H1 (cell line): Measurements from ENCODE around the gene PC. TPM values are rescaled to one million over a fixed set of nuclear protein-coding genes. Genes with fewer than 3 reads are reported as not detected.

Experiments used
- ASH2L ChIP-seq: fragments of 200-600, 300-600 bp; sonication (generic); IDR thresholded peaks from one replicate; pipeline ENCODE4 v1.7.1; 2017; ENCODE audit warnings: low read length
- CBX5 ChIP-seq: fragments of 300-800, 300-1000 bp; sonication (generic); IDR thresholded peaks from 2 replicates; pipeline ENCODE4 v1.7.1; 2016; ENCODE audit warnings: antibody characterized with exemption, low read length, low read depth
- CBX8 ChIP-seq: fragments of 300-800, 300-1000 bp; sonication (generic); IDR thresholded peaks from 2 replicates; pipeline ENCODE4 v1.7.1; 2016; ENCODE audit warnings: low read depth, low read length, borderline replicate concordance
- CEBPB ChIP-seq: IDR thresholded peaks from 2 replicates; pipeline ENCODE4 v1.6.1; 2012; ENCODE audit warnings: low read depth, low read length
- CTBP2 ChIP-seq: IDR thresholded peaks from 2 replicates; pipeline ENCODE4 v1.7.0; 2011; ENCODE audit warnings: borderline replicate concordance, mild to moderate bottlenecking, moderate library complexity, mixed read lengths, low read length; ENCODE audit not compliant: insufficient read depth, insufficient read length
- EGR1 ChIP-seq: IDR thresholded peaks from 2 replicates; pipeline ENCODE4 v1.6.1; 2011; ENCODE audit warnings: low read depth, low read length, borderline replicate concordance
- JUN ChIP-seq: IDR thresholded peaks from 2 replicates; pipeline ENCODE4 v1.6.1; 2011; ENCODE audit warnings: low read depth, mild to moderate bottlenecking, improper control_type of control experiment, low read length
- KDM4A ChIP-seq: IDR thresholded peaks from one replicate; pipeline ENCODE4 v1.7.1; 2012; ENCODE audit warnings: low read depth, mild to moderate bottlenecking, moderate library complexity, low read length, inconsistent platforms; ENCODE audit not compliant: severe bottlenecking
- MAX ChIP-seq: IDR thresholded peaks from 2 replicates; pipeline ENCODE4 v1.6.1; 2012; ENCODE audit warnings: inconsistent platforms
- NANOG ChIP-seq: IDR thresholded peaks from 2 replicates; pipeline ENCODE4 v1.6.1; 2011; ENCODE audit warnings: low read length, low read depth, mild to moderate bottlenecking, inconsistent platforms; ENCODE audit not compliant: insufficient read depth, poor library complexity, severe bottlenecking
- POLR2AphosphoS5 ChIP-seq: IDR thresholded peaks from 2 replicates; pipeline ENCODE4 v1.6.1; 2011; ENCODE audit warnings: low read depth, low read length
- RAD21 ChIP-seq, 2 experiments: IDR thresholded peaks in 1 of 2; conservative IDR thresholded peaks in 1 of 2; 2 replicates each; pipeline ENCODE4 v1.6.1; 2011; ENCODE audit warnings: low read depth in 2 of 2, low read length in 2 of 2, improper control_type of control experiment in 1 of 2, inconsistent platforms in 1 of 2, mild to moderate bottlenecking in 1 of 2, moderate library complexity in 1 of 2
- RBBP5 ChIP-seq: IDR thresholded peaks from 2 replicates; pipeline ENCODE4 v1.7.1; 2012; ENCODE audit warnings: low read depth, mild to moderate bottlenecking, inconsistent platforms, low read length, moderate library complexity, borderline replicate concordance
- RFX5 ChIP-seq: IDR thresholded peaks from 2 replicates; pipeline ENCODE4 v1.6.1; 2011; ENCODE audit warnings: low read depth, low read length, improper control_type of control experiment, borderline replicate concordance
- SIX5 ChIP-seq: IDR thresholded peaks from 2 replicates; pipeline ENCODE4 v1.6.1; 2011; ENCODE audit warnings: mild to moderate bottlenecking, low read depth, low read length
- SP1 ChIP-seq: IDR thresholded peaks from 2 replicates; pipeline ENCODE4 v1.6.1; 2011; ENCODE audit warnings: low read depth, low read length
- SP2 ChIP-seq: IDR thresholded peaks from 2 replicates; pipeline ENCODE4 v1.6.1; 2012; ENCODE audit warnings: mild to moderate bottlenecking, low read length, inconsistent platforms
- SP4 ChIP-seq: IDR thresholded peaks from 2 replicates; pipeline ENCODE4 v1.6.1; 2012; ENCODE audit warnings: low read length, inconsistent platforms
- SRF ChIP-seq: IDR thresholded peaks from 2 replicates; pipeline ENCODE4 v1.6.1; 2011; ENCODE audit warnings: mild to moderate bottlenecking, low read depth, low read length, moderate library complexity
- SUZ12 ChIP-seq: fragments of 200-600 bp; sonication (generic); IDR thresholded peaks from 2 replicates; pipeline ENCODE4 v1.6.1; 2012; ENCODE audit warnings: mild to moderate bottlenecking, inconsistent platforms, low read length, moderate library complexity, mixed read lengths
- TAF7 ChIP-seq: optimal IDR thresholded peaks from 2 replicates; pipeline ENCODE3; 2011; ENCODE audit warnings: low read depth, mild to moderate bottlenecking, inconsistent platforms, low read length, moderate library complexity, borderline replicate concordance
- TBP ChIP-seq: IDR thresholded peaks from 2 replicates; pipeline ENCODE4 v1.6.1; 2011; ENCODE audit warnings: low read depth, low read length, improper control_type of control experiment
- TCF12 ChIP-seq: IDR thresholded peaks from 2 replicates; pipeline ENCODE4 v1.6.1; 2011; ENCODE audit warnings: low read depth, mild to moderate bottlenecking, low read length
- YY1 ChIP-seq: IDR thresholded peaks from 2 replicates; pipeline ENCODE4 v1.6.1; 2011; ENCODE audit warnings: low read depth, mild to moderate bottlenecking, low read length
- ZNF274 ChIP-seq: IDR thresholded peaks from 2 replicates; pipeline ENCODE4 v1.7.0; 2012; ENCODE audit warnings: low read length, borderline replicate concordance; ENCODE audit errors: extremely low read depth
- polyA plus RNA-seq, 7 experiments: library from polyadenylated mRNA; depleted of rRNA in 3 of 7; stranded (reverse) in 5 of 7; unstranded in 2 of 7; fragments of >200 nt in 5 of 7; fragments of 200-250 nt in 2 of 7; gene quantifications; 1 replicate in 5 of 7; 2 replicates in 1 of 7; 4 replicates in 1 of 7; pipeline versions ENCODE4 v1.2.1 to v1.2.3, GENCODE V29; 2011 to 2013; ENCODE audit warnings: missing spikeins in 2 of 7, mixed read lengths in 2 of 7
- total RNA-seq: library from RNA; stranded (reverse); fragmentation: NEBNext Ultra II Directional; extraction: Animal tissue kit (Norgen Biotek cat#: 25700); gene quantifications from 2 replicates; pipeline ENCODE4 v1.2.1, GENCODE V29; 2021

PC gene
- total and polyA plus RNA-seq, 2 of the 8 experiments (the other 6 are each of a cell fraction or from before 2014, with no cell fraction given): 11.5 to 27.5 TPM

GRCh38 chr11:66856496-66857233 lies 101.5 kb downstream of the PC start, which contains the start of gene LRFN4 (continued):
- no peak for TF ChIP-seq ASH2L
- no peak for TF ChIP-seq ZNF274
- no peak for TF ChIP-seq SUZ12
- no peak for TF ChIP-seq TBP
- no peak for TF ChIP-seq JUN
- no peak for TF ChIP-seq NANOG
- TF ChIP-seq RAD21 (IDR thresholded peaks at IDR 0.05 in 1 of 2, conservative IDR thresholded peaks at IDR 0.05 in 1 of 2; ENCODE audit: low read depth in 2 of 2, low read length in 2 of 2): no peak
- TF ChIP-seq MAX: peak; percentile 83
- TF ChIP-seq SP1: no peak
- peak; percentile 60 for TF ChIP-seq POLR2AphosphoS5
- TF ChIP-seq TCF12: no peak
- peak; percentile 23 for TF ChIP-seq KDM4A
- TF ChIP-seq CBX5: no peak
- no peak for TF ChIP-seq SRF
- TF ChIP-seq RBBP5: no peak
- no peak for TF ChIP-seq SP4
- no peak for TF ChIP-seq CTBP2
- no peak for TF ChIP-seq EGR1
- no peak for TF ChIP-seq TAF7
- TF ChIP-seq SIX5: no peak
- TF ChIP-seq RFX5: no peak
- TF ChIP-seq CBX8: no peak
- no peak for TF ChIP-seq CEBPB
- TF ChIP-seq SP2: no peak
- no peak for TF ChIP-seq YY1
